ENCODE results near the gene UBR3.
A peak's percentile ranks its signal among the peaks of the same experiment; 100 is the strongest.
"Not testable (repeated sequence)": the region's sequence is repeated elsewhere in the genome, so short reads cannot be mapped to it uniquely, and the experiment has no call there.

The UBR3 gene

GRCh38 chr2:169865492-169865891, 38.2 kb downstream of the UBR3 start:
- ChIA-PET CTCF (interaction anchor here (1.1 to 1.2 kb wide), 2 partner anchors 12 to 24 kb away, joined by 3 to 4 read pairs; no protein-coding TSS in a partner anchor), POLR2A (interaction anchor here (1.3 kb wide), 1 partner anchor 38 kb away, joined by 3 read pairs; the partner anchor contains the start of gene UBR3)
- no peak for DNase-seq (ENCODE audit: low read depth, low spot score)
- TF ChIP-seq CTCF (IDR thresholded peaks at IDR 0.05; ENCODE audit: insufficient read depth, low read length, missing control alignments) = no peak
- no peak overlapping the region for H3K4me3 ChIP-seq (ENCODE audit: low read depth, low read length)

GRCh38 chr2:169866230-169866629, 39.0 kb downstream of the UBR3 start:
- ChIA-PET POLR2A (interaction anchor here (1.3 kb wide), 1 partner anchor 39 kb away, joined by 3 read pairs; the partner anchor contains the start of gene UBR3), CTCF (interaction anchor here (1.1 to 1.2 kb wide), 2 partner anchors 12 to 24 kb away, joined by 3 to 4 read pairs; no protein-coding TSS in a partner anchor)
- not testable (repeated sequence) for DNase-seq (ENCODE audit: low read depth, low spot score); H3K4me3 ChIP-seq (ENCODE audit: low read depth, low read length)

GRCh38 chr2:169867579-169867978, 40.3 kb downstream of the UBR3 start:
- CTCF ChIA-PET = no interaction called here
- POLR2A ChIA-PET = no interaction called here
- DNase-seq (ENCODE audit: low read depth, low spot score) = no peak
- no peak for TF ChIP-seq CTCF (IDR thresholded peaks at IDR 0.05; ENCODE audit: insufficient read depth, low read length, missing control alignments)
- no peak overlapping the region for H3K4me3 ChIP-seq (ENCODE audit: low read depth, low read length)

- CTCF ChIA-PET = no interaction called here
- DNase-seq (ENCODE audit: low read depth, low spot score) = no peak
- POLR2A ChIA-PET = no interaction called here
- TF ChIP-seq CTCF (IDR thresholded peaks at IDR 0.05; ENCODE audit: insufficient read depth, low read length, missing control alignments) = no peak
- no peak overlapping the region for H3K4me3 ChIP-seq (ENCODE audit: low read depth, low read length)
Measured at GRCh38 chr2:169868951-169869350, 41.7 kb downstream of the UBR3 start.

- POLR2A ChIA-PET; CTCF ChIA-PET; DNase-seq (ENCODE audit: low read depth, low spot score); H3K4me3 ChIP-seq (ENCODE audit: low read depth, low read length): not testable (repeated sequence)
Measured at GRCh38 chr2:169871369-169871768, 44.1 kb downstream of the UBR3 start.

- no peak for TF ChIP-seq CTCF (IDR thresholded peaks at IDR 0.05; ENCODE audit: insufficient read depth, low read length, missing control alignments)
- no peak for DNase-seq (ENCODE audit: low read depth, low spot score)
- ChIA-PET POLR2A (no interaction called here), CTCF (no interaction called here)
- no peak overlapping the region for H3K4me3 ChIP-seq (ENCODE audit: low read depth, low read length)
Measured at GRCh38 chr2:169871994-169872393, 44.7 kb downstream of the UBR3 start.

GRCh38 chr2:169877398-169877797, 50.1 kb downstream of the UBR3 start:
- no peak for DNase-seq (ENCODE audit: low read depth, low spot score)
- POLR2A ChIA-PET = interaction anchor here (1.4 kb wide), 1 partner anchor 50 kb away, joined by 4 read pairs; the partner anchor contains the start of gene UBR3
- CTCF ChIA-PET = interaction anchor here (0.8 to 1.7 kb wide), 7 partner anchors 9 to 349 kb away, joined by 3 to 10 read pairs (median 6); partner anchors contain the start of gene METTL5
- no peak overlapping the region for H3K4me3 ChIP-seq (ENCODE audit: low read depth, low read length)
- TF ChIP-seq CTCF (IDR thresholded peaks at IDR 0.05; ENCODE audit: insufficient read depth, low read length, missing control alignments) = peak; percentile 16
